ENCODE results near the gene VAC14.

GRCh38 chr16:70749681-70750601, 51.0 kb downstream of the VAC14 start:
- TF ChIP-seq CTCF (IDR thresholded peaks at IDR 0.05) = no peak
- no peak for TF ChIP-seq POLR2A (IDR thresholded peaks at IDR 0.05)
